Natural killer cell (primary cell): ENCODE data around the gene EHBP1L1. TPM values are rescaled to one million over a fixed set of nuclear protein-coding genes. Genes with fewer than 3 reads are reported as not detected.

ENCODE experiments used
- ATAC-seq, 3 donors: fragments of 150-1000 bp in 2 of 3; fragments of 200-7000 bp in 1 of 3; cut with Tn5 transposase; 1 replicate in 1 of 3; 2 replicates in 2 of 3; pipeline ENCODE4 v1.10.0; 2021; ENCODE audit warnings: mild to moderate bottlenecking in 2 of 3, moderate library complexity in 2 of 3
- DNase-seq, 2 donors: peaks; one replicate each; pipeline versions ENCODE4 v3.0.0 to v3.0.0-alpha.2; 2013 to 2021; ENCODE audit warnings: mixed read lengths in 1 of 2
- H3K27ac ChIP-seq: one replicate; pipeline ENCODE4 v1.5.1; 2013; ENCODE audit warnings: mild to moderate bottlenecking, low read length
- H3K27me3 ChIP-seq: one replicate; pipeline ENCODE4 v1.6.1; 2013; ENCODE audit warnings: low read length; ENCODE audit not compliant: control insufficient read depth, insufficient read depth
- H3K36me3 ChIP-seq: one replicate; pipeline ENCODE4 v1.6.1; 2013; ENCODE audit warnings: low read length; ENCODE audit not compliant: control insufficient read depth, insufficient read depth
- H3K4me1 ChIP-seq: one replicate; pipeline ENCODE4 v1.6.1; 2013; ENCODE audit warnings: low read length; ENCODE audit not compliant: control insufficient read depth, insufficient read depth
- H3K4me3 ChIP-seq: one replicate; pipeline ENCODE4 v1.5.1; 2013; ENCODE audit warnings: low read length
- H3K9me3 ChIP-seq: one replicate; pipeline ENCODE4 v1.6.1; 2013; ENCODE audit warnings: low read length; ENCODE audit not compliant: control insufficient read depth, insufficient read depth
- H3K27ac Mint-ChIP-seq, 2 donors: one replicate each; pipeline ENCODE4 v1.8.0; 2022; ENCODE audit warnings: mild to moderate bottlenecking in 2 of 2, mixed read lengths in 2 of 2, moderate library complexity in 1 of 2
- H3K27me3 Mint-ChIP-seq, 2 donors: one replicate each; pipeline ENCODE4 v1.8.0; 2022; ENCODE audit warnings: low read depth in 2 of 2, mixed read lengths in 2 of 2
- H3K36me3 Mint-ChIP-seq: one replicate; pipeline ENCODE4 v1.8.0; 2022; ENCODE audit warnings: mixed read lengths
- H3K4me1 Mint-ChIP-seq, 2 donors: one replicate each; pipeline ENCODE4 v1.8.0; 2022; ENCODE audit warnings: mixed read lengths in 2 of 2
- H3K4me3 Mint-ChIP-seq: one replicate; pipeline ENCODE4 v1.8.0; 2022; ENCODE audit warnings: mild to moderate bottlenecking, moderate library complexity, mixed read lengths
- H3K9me3 Mint-ChIP-seq, 2 donors: one replicate each; pipeline ENCODE4 v1.8.0; 2022; ENCODE audit warnings: mixed read lengths in 2 of 2
- WGBS: methylation state at CpG from one replicate; pipeline ENCODE4 v1.1.7; 2013; ENCODE audit warnings: missing lambda C conversion rate; ENCODE audit not compliant: insufficient coverage; 5-methylcytosine and 5-hydroxymethylcytosine counted together
- intact Hi-C: fragments of 100-400 bp; cut with micrococcal nuclease; formaldehyde crosslinking; loops from one replicate; pipeline ENCODE4 v1.14.2; 2022
- total RNA-seq, 4 donors: library from RNA; stranded (reverse); fragments of 120-200 nt in 1 of 4; gene quantifications; one replicate each; pipeline versions ENCODE4 v1.2.3 to v1.2.4, GENCODE V29; 2013 to 2022
- TF ChIP-seq, protein P1 (sequence below): fragments of 200-600 bp; IDR thresholded peaks from one replicate; pipeline ENCODE4 v1.8.0; 2022; ENCODE audit warnings: antibody characterized with exemption

Gene EHBP1L1
- total RNA-seq, 3 donors from 2014 or later (not counting 1 experiment from before 2014, with no cell fraction given): 129 to 137 (median 135) TPM

DNA sequence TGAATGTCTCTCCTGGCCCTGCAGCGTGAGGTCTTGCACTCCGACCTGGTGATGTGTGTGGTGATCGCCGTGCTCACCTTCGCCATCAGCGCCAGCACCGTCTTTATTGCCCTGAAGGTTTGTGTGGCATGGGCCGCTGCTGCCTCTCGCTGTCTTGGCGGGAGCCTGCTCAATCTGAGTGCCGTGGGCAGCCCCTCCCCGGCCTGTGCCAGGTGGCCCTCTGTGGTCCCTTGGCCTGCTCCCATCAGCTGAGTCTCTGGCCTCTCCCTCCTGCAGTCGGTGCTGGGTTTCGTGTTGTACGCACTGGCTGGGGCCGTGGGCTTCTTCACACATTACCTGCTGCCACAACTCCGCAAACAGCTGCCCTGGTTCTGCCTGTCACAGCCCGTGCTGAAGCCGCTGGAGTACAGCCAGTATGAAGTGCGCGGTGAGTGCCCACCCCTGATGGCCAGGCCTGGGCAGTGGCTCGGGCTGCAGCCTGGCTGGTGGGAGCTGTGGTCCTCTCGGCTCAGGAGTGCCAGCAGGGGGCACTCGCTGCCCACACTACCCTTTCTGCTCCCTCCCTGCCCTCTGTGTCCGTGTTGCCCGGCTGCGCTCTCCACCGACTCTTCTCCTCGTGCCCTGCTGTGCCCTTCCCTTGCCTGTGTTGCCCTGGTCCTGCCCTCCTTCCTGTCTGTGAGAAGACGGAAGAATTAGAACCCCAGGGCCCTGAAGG is 49.9 kb downstream of the EHBP1L1 start:
- peak; percentile 87 to 97 (median 91) for ATAC-seq
- H3K4me3 Mint-ChIP-seq: no peak overlapping the region

DNA sequence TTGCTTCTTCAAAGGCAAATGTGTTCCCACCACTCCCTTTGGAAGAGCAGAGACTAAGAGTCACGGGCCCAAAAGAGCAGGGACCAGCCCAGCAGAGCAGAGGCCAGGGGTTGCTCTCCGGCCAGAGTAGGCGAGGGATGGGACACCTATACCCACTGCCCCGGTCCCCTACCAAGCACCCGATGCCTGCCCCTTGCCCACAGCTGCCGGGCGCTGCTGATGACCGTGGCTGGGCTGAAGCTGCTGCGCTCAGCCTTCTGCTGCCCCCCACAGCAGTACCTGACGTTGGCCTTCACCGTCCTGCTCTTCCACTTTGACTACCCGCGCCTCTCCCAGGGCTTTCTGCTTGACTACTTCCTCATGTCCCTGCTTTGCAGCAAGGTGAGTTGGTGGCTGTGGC is 51.3 kb downstream of the EHBP1L1 start:
- ATAC-seq: no peak
- intact Hi-C loops: loop anchor here (5.0 kb wide), 2 partner anchors 35 to 190 kb away; partner anchors contain the start of gene RELA

More for the DNA sequence above, 49.9 kb downstream of the EHBP1L1 start:
- intact Hi-C loops: loop anchor here (1.0 to 5.0 kb wide), 3 partner anchors 37 to 192 kb away; partner anchors contain the start of gene RELA
- H3K4me3 ChIP-seq: no peak overlapping the region
- no peaks in the 10 kb centered on the region for H3K36me3 Mint-ChIP-seq
- H3K27me3 ChIP-seq: no peaks in the 10 kb centered on the region
- peaks cover 10% of the 10 kb centered on the region for H3K4me1 ChIP-seq
- H3K27ac Mint-ChIP-seq: peak overlapping the region; percentile 63 to 66
- peaks cover 87% of the 10 kb centered on the region for H3K36me3 ChIP-seq
- 71% methylated on average over 30 of the region's 30 CpGs for WGBS
- peaks cover 7 to 20% of the 10 kb centered on the region in 2 donors for H3K4me1 Mint-ChIP-seq
- DNase-seq: peak; percentile 71 to 84
- H3K27me3 Mint-ChIP-seq: no peaks in the 10 kb centered on the region
- TF ChIP-seq, protein P1, sequence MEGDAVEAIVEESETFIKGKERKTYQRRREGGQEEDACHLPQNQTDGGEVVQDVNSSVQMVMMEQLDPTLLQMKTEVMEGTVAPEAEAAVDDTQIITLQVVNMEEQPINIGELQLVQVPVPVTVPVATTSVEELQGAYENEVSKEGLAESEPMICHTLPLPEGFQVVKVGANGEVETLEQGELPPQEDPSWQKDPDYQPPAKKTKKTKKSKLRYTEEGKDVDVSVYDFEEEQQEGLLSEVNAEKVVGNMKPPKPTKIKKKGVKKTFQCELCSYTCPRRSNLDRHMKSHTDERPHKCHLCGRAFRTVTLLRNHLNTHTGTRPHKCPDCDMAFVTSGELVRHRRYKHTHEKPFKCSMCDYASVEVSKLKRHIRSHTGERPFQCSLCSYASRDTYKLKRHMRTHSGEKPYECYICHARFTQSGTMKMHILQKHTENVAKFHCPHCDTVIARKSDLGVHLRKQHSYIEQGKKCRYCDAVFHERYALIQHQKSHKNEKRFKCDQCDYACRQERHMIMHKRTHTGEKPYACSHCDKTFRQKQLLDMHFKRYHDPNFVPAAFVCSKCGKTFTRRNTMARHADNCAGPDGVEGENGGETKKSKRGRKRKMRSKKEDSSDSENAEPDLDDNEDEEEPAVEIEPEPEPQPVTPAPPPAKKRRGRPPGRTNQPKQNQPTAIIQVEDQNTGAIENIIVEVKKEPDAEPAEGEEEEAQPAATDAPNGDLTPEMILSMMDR: peak; percentile 78
- no peaks in the 10 kb centered on the region for H3K9me3 ChIP-seq
- H3K27ac ChIP-seq: no peak overlapping the region
- no peaks in the 10 kb centered on the region for H3K9me3 Mint-ChIP-seq

DNA sequence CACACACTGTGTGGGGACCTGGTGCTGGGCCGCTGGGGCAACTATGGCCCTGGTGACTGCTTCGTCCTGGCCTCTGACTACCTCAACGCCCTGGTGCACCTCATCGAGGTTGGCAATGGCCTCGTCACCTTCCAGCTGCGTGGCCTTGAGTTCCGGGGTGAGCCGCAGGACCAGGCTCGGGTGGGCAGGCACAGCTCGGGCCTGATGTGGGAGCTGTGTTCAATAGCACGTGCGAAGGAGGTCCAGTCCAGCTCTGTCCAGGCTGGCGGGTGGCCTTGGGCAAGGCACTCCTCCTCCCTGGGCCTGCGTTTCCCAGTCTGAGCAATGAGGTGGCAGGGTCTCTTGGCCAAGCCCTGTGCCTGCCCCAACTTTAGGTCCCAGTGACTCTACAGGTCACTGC is 53.7 kb downstream of the EHBP1L1 start:
- Histone ChIP-seq H3K27me3 (no peaks in the 10 kb centered on the region), H3K9me3 (no peaks in the 10 kb centered on the region), H3K4me1 (peaks cover 29% of the 10 kb centered on the region), H3K36me3 (peaks cover 64% of the 10 kb centered on the region), H3K27ac (no peak overlapping the region), H3K4me3 (no peak overlapping the region)
- H3K9me3 Mint-ChIP-seq: no peaks in the 10 kb centered on the region
- intact Hi-C loops: loop anchor here (5.0 kb wide), 2 partner anchors 33 to 188 kb away; partner anchors contain the start of gene RELA
- H3K4me1 Mint-ChIP-seq: peaks cover 19 to 21% of the 10 kb centered on the region in 2 donors
- ATAC-seq (no peak), DNase-seq (no peak)
- 98% methylated on average over 14 of the region's 14 CpGs for WGBS
- H3K36me3 Mint-ChIP-seq: no peaks in the 10 kb centered on the region
- no peak overlapping the region for H3K4me3 Mint-ChIP-seq
- TF ChIP-seq, protein P1: no peak
- H3K27ac Mint-ChIP-seq: no peak overlapping the region
- H3K27me3 Mint-ChIP-seq: no peaks in the 10 kb centered on the region

More for the DNA sequence above, 51.3 kb downstream of the EHBP1L1 start:
- no peaks in the 10 kb centered on the region for H3K27me3 Mint-ChIP-seq
- no peak overlapping the region for H3K27ac ChIP-seq
- no peak overlapping the region for H3K4me3 Mint-ChIP-seq
- H3K4me1 Mint-ChIP-seq: peaks cover 7 to 13% of the 10 kb centered on the region in 2 donors
- H3K27ac Mint-ChIP-seq: no peak overlapping the region
- H3K9me3 ChIP-seq: no peaks in the 10 kb centered on the region
- no peaks in the 10 kb centered on the region for H3K9me3 Mint-ChIP-seq
- H3K27me3 ChIP-seq: no peaks in the 10 kb centered on the region
- peaks cover 10% of the 10 kb centered on the region for H3K4me1 ChIP-seq
- H3K36me3 Mint-ChIP-seq: no peaks in the 10 kb centered on the region
- WGBS: 96% methylated on average over 13 of the region's 13 CpGs
- DNase-seq: no peak
- TF ChIP-seq, protein P1: no peak
- peaks cover 80% of the 10 kb centered on the region for H3K36me3 ChIP-seq
- H3K4me3 ChIP-seq: no peak overlapping the region
